Measurements from ENCODE around the gene RALB.

The RALB gene

DNA sequence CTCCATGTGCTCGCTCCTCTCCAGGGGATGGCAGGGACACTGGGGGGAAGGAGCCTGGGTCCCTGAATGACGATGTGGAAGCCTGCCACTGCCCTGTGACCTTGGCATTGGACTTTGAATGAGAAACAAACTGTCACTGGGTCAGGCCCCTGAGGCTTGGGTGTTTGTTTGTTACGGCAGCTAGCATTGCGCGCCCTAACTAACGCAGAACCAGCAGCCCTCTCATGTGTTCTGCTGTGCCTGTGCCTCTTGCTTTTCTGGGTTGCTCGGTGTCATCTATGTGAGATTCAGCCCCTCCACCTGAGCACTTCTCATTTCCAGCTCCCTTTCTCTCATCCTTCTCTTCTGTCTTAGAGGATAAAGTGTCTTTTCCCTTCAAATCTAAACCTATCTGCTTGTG lies 69.7 kb downstream of the RALB start:
- no peak for TF ChIP-seq JUND (IDR thresholded peaks at IDR 0.05; ENCODE audit: low read depth)
- in situ Hi-C loops (cut with HindIII; ENCODE audit: low pct_unique_long_range_greater_than_20kb, low sequenced_read_pairs), result no loop called here

DNA sequence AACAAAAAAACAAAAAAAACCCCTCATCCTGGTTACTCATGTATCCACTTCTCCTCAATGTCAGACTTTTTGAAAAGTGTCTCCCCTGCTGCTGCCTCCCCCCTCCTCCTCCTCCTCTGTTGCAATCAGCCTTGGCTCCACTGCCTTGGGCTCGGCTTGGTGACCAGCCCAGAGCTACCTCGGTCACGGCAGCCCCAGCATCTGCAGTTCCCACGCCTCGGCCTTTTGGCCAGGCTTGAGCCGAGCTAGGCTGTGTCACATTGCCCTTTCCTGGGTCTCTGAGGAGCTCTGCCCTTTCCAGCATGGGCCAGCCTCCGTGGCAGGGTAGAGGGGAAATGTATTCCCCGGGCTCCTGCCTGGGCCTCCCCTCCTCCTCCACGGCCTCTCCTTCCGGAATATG lies 70.6 kb downstream of the RALB start:
- TF ChIP-seq JUND (IDR thresholded peaks at IDR 0.05; ENCODE audit: low read depth), result no peak
- in situ Hi-C loops (cut with HindIII; ENCODE audit: low pct_unique_long_range_greater_than_20kb, low sequenced_read_pairs), result no loop called here
- DNase-seq (ENCODE audit: low read depth in 1 of 2, low spot score in 1 of 2), result peak in 1 of 2 experiments; percentile 47

More for the DNA sequence above, 69.7 kb downstream of the RALB start:
- DNase-seq (ENCODE audit: low read depth in 1 of 2, low spot score in 1 of 2), result no peak

DNA sequence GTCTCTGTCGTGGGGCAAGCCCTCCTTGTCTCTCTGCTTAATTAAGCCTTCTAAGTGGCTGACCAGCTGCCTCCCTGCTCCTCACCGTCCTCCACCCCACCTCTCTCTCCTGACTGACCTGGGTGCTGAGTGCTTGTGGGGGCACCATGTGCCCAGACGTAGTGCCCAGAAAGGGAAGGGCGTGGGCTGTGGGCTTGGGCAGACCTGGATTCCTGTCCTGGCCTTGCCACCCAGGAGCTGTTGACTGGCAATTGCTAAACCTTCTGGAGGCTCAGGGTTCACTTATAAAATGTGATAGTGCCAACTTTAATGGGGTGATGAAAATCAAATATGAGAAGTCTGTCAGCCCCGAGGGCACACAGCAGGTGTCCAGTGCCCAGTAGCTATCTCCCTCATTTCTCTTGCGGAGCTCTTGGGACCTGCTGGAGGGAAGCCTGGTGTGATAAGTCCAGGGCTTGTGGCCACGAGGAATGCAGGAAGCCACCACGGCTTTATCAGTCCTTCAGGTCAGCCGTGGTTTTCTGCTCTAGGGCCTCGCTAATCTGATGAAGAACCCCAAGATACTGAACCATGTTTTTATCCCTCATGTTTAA lies 71.3 kb downstream of the RALB start:
- TF ChIP-seq JUND (IDR thresholded peaks at IDR 0.05; ENCODE audit: low read depth), result no peak
- in situ Hi-C loops (cut with HindIII; ENCODE audit: low pct_unique_long_range_greater_than_20kb, low sequenced_read_pairs), result no loop called here
- DNase-seq (ENCODE audit: low read depth in 1 of 2, low spot score in 1 of 2), result peak in 1 of 2 experiments; percentile 19

DNA sequence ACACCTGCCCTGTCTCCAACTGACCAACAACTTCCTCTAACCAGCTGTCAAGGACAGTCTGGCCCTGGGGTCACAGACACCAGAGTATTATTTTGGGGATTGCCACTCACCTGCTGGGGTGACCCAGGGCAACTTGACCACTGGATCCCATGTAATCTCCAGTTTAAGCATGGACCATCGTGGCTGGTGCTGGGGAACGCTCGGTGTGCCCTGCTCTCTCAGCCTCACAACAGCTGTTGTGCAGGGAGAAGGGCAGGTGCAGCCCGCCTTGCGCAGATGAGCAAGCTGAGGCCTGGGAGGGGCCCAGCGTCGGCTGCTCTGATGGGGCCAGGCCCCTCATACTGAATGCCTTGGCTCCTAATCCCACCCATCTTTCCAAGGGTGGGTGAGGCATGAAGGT lies 72.3 kb downstream of the RALB start:
- in situ Hi-C loops (cut with HindIII; ENCODE audit: low pct_unique_long_range_greater_than_20kb, low sequenced_read_pairs), result no loop called here
- DNase-seq (ENCODE audit: low read depth in 1 of 2, low spot score in 1 of 2), result no peak
- no peak for TF ChIP-seq JUND (IDR thresholded peaks at IDR 0.05; ENCODE audit: low read depth)

DNA sequence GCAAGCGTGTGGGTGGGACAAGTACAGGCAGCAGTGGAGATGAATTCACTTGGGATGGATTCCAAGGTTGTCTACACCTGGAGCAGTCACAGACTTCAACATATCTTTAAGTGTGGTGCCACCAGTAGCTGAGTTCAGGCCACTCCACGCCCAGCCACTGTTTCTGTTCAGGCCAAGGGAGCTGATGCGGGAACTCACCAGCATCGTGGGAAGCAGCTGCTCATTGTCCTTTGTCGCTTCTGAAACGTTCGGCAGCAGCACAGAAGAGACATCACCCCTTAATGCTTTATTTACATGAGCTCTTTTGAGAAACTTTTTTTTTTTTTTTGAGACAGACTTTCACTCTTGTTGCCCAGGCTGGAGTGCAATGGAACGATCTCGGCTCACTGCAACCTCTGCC lies 73.4 kb downstream of the RALB start:
- no peak for TF ChIP-seq JUND (IDR thresholded peaks at IDR 0.05; ENCODE audit: low read depth)
- DNase-seq (ENCODE audit: low read depth in 1 of 2, low spot score in 1 of 2), result no peak
- in situ Hi-C loops (cut with HindIII; ENCODE audit: low pct_unique_long_range_greater_than_20kb, low sequenced_read_pairs), result no loop called here

DNA sequence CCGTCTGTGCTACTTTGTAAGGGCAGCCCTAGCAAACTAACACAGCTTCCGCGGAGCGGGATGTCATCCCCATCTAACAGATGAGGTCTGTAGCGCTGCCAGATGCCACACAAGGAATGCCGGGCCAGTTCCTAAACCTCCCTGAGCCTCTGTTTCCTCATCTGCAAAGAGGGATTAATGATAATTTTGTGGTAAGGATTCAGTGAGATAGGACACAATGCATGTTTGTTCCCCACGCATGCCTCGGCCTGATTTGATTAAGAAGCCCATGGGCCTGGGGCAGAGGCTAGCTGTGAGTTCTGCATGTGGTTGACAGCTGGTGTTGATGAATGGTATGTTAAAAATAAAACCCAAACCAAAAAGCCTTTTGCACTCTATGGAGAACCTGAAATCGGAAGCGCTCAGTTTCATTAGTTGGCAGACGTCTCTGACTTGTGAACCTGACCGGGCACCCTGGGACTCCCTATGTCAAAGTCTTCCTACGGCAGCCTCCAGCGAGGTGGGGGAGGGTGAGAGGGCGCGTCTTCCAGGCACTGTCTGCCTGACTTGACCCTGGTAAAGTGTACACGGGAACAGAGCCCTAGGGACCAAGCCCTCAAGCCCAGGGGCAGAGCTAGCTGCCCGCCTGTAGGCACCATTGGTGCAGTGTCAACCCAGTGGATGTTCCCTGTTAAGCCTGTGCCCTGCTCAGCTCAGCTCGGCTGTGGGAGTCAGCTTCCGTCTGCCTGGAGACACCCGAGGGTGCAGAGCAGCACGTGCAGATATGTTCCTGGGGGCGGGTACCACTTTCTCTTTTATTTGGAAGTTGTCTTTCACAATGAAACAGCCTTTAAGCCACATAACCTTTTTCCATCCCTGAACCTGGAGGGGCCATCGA lies 78.5 kb downstream of the RALB start:
- no peak for DNase-seq (ENCODE audit: low read depth in 1 of 2, low spot score in 1 of 2)
- TF ChIP-seq JUND (IDR thresholded peaks at IDR 0.05; ENCODE audit: low read depth), result no peak
- in situ Hi-C loops (cut with HindIII; ENCODE audit: low pct_unique_long_range_greater_than_20kb, low sequenced_read_pairs), result no loop called here

DNA sequence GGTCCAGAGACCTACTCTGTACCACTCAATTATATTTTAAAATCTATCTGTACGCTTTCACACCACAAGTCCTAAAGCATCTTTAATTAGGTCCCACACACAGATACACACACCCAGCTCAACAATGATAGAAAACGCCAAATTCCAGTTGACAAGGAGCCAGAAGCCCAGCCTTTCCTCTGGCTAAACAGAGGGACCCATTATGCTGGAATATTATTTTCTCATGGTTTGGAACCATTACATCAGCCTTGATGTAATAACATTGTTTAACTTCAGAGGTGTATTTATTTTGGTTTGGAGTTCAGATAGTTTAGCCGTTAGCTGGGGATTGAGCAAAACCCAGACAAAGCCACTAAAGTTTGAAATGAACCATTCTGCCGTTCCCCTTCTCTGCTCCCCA lies 79.3 kb downstream of the RALB start:
- TF ChIP-seq JUND (IDR thresholded peaks at IDR 0.05; ENCODE audit: low read depth), result no peak
- in situ Hi-C loops (cut with HindIII; ENCODE audit: low pct_unique_long_range_greater_than_20kb, low sequenced_read_pairs), result no loop called here
- DNase-seq (ENCODE audit: low read depth in 1 of 2, low spot score in 1 of 2), result no peak

DNA sequence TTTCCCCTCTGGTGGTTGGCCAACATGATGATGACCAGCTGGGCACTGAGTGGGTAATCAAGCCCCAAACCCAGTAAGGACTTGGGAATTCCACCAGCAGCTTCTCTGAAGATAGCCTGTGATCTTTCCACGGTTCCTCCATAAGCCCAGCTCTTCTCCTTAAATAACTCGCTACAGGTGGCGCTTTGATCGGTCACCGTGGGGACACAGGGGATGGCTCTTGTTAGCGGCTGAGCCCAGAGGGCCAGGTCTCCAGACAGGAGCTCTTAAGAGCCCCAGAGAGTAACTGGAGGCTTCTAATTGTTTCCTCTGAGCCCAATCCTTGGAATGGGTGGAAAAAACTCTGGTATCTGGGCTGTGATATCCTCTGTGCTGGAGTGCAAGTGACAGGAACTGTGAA lies 79.7 kb downstream of the RALB start:
- TF ChIP-seq JUND (IDR thresholded peaks at IDR 0.05; ENCODE audit: low read depth), result no peak
- no peak for DNase-seq (ENCODE audit: low read depth in 1 of 2, low spot score in 1 of 2)
- in situ Hi-C loops (cut with HindIII; ENCODE audit: low pct_unique_long_range_greater_than_20kb, low sequenced_read_pairs), result no loop called here

DNA sequence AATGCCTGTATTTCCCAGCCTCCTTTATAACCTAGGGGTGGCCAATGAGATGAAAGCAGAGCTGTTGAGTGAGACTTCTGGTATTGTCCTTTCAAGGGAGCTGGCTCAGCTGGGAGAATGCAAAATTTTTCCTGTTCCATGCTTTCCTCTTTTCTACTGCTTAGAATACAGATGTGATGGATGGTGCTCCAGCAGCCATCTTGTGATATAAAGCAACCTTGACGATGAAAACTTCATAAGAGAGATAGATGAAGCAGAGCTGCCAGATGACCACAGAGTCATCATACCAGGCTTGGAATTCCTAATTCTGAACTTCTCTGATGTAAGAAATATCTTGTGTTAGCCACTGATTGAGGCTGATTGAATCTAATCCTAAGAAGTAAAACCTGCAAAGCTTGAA lies 81.4 kb downstream of the RALB start:
- in situ Hi-C loops (cut with HindIII; ENCODE audit: low pct_unique_long_range_greater_than_20kb, low sequenced_read_pairs), result no loop called here
- DNase-seq (ENCODE audit: low read depth in 1 of 2, low spot score in 1 of 2), result no peak
- TF ChIP-seq JUND (IDR thresholded peaks at IDR 0.05; ENCODE audit: low read depth), result no peak

DNA sequence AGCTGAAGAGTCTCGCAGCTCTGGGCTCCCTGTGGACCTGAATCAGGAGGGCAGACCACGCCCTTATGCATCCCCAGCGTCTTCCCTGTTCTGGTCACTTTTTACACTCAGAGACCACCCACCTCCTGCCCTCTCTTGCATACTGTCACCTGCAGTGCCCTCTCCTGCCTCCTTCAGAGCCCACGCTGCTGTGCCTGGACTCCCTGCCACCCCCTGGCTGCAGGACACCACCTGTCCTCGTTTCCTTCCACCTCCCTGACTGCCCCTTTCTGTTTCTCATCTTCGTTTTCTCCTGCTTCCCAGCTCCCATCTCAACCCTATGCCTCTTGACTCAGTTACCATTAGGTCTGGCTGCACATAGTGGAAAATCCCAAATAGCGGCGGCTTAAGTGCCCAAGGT lies 84.1 kb downstream of the RALB start:
- no peak for TF ChIP-seq JUND (IDR thresholded peaks at IDR 0.05; ENCODE audit: low read depth)
- in situ Hi-C loops (cut with HindIII; ENCODE audit: low pct_unique_long_range_greater_than_20kb, low sequenced_read_pairs), result no loop called here
- no peak for DNase-seq (ENCODE audit: low read depth in 1 of 2, low spot score in 1 of 2)

DNA sequence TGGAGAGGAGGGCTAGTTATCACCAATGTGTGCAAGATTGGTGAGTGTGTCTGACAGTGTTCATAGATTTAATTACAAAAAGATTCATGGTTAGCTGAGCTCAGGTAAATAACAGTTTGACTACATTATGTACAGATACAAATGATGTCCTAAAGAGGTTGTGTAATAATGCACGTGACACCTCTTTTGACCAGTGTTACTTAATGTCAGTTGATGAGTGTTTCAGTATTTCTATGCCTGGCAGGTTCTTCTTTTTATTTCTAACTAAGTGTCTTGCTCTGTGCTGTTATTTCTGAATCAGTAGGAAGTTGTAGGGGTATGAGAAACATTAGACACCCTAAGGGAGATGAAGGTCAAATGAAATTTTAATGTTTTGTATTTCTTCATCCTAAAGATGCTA lies 85.4 kb downstream of the RALB start:
- DNase-seq (ENCODE audit: low read depth in 1 of 2, low spot score in 1 of 2), result no peak
- in situ Hi-C loops (cut with HindIII; ENCODE audit: low pct_unique_long_range_greater_than_20kb, low sequenced_read_pairs), result no loop called here
- no peak for TF ChIP-seq JUND (IDR thresholded peaks at IDR 0.05; ENCODE audit: low read depth)

DNA sequence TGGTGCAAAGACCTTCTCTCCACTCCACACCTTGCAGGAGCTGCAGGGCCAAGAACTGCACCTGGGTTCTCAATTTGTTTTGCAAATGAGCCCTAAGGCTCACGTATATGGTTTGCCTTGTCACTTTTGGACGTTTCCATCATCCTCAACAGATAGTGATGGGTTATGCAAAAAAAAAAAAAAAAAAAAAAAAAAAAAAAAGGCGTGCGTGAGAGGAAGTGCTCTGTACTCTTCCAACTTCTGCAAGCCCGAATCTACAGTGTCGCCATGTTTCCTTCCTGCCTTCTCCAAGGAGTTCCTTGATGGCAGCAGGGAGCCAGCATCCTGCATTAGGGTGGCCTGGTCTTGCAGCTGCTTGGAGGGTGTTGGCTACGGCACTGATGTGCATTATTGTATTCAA lies 89.3 kb downstream of the RALB start:
- TF ChIP-seq JUND (IDR thresholded peaks at IDR 0.05; ENCODE audit: low read depth), result no peak
- DNase-seq (ENCODE audit: low read depth in 1 of 2, low spot score in 1 of 2), result no peak
- in situ Hi-C loops (cut with HindIII; ENCODE audit: low pct_unique_long_range_greater_than_20kb, low sequenced_read_pairs), result no loop called here

DNA sequence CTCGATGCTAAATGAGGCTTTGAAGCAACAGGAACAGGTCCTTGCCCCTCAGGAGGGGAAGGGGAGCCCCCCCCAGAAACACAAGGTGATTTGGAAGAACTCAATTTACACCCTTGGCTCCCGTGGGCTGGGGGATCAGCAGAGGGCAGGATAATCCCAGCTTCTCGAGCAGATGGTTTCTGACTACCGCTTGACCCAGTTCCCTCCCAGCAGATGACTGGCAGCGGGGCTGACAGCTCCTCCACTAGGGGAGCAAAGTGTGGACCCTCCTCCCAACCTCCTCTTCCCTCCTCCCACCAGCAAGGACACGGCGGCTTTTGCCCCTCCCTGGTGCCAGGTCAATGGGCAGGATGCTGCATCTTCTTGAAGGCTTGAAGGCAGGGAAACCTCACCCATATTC lies 89.8 kb downstream of the RALB start:
- no peak for DNase-seq (ENCODE audit: low read depth in 1 of 2, low spot score in 1 of 2)
- in situ Hi-C loops (cut with HindIII; ENCODE audit: low pct_unique_long_range_greater_than_20kb, low sequenced_read_pairs), result no loop called here
- no peak for TF ChIP-seq JUND (IDR thresholded peaks at IDR 0.05; ENCODE audit: low read depth)

DNA sequence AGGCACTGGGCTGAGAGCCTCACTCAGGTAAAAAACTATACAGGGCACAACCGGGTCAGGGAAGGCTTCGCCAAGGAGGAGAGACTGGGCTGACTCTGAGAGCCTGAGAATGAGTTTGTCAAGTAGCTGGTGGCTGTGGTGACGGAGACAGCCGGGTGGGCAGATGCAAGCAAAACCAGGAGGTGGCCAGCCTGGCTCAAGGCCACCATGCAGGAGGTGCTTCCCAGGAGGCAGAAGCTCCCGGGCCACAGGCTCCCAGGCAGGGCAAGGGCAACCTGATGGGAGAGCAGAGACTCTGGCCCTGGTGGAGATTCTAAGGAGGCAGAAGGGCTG lies 90.4 kb downstream of the RALB start:
- TF ChIP-seq JUND (IDR thresholded peaks at IDR 0.05; ENCODE audit: low read depth), result no peak
- no peak for DNase-seq (ENCODE audit: low read depth in 1 of 2, low spot score in 1 of 2)
- in situ Hi-C loops (cut with HindIII; ENCODE audit: low pct_unique_long_range_greater_than_20kb, low sequenced_read_pairs), result no loop called here

Data from T47D (cell line).